Measurements from ENCODE around the gene MAPKAPK3.
A peak's percentile ranks its signal among the peaks of the same experiment; 100 is the strongest.

MAPKAPK3 gene

DNA sequence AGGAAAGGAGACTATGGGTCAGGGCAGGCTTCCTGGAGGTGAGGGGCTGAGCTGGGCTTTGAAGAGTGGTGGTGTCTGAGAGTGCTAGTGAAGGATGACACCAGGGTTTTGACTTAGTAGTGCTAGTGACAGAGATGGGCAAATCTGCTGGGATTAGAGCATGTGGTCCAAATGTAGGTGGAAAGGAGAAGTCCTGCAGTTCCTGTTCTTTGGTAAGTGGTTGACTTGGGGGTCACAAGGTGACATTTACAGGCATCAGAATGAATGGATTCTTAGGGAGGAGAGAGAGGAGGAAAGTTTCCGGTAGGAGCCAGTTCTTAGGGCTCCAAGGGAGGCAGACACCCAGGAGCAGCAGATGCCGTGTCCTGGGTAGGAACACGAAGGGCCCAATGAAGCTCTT is 57.0 kb downstream of the MAPKAPK3 start:
- no peak overlapping the region for H3K4me3 ChIP-seq (replicated peaks; ENCODE audit: low read depth, low read length)
- H3K27me3 ChIP-seq (replicated peaks; ENCODE audit: control insufficient read depth, insufficient read depth, low read length), result peaks cover 2% of the 10 kb centered on the region
- TF ChIP-seq, protein P1, sequence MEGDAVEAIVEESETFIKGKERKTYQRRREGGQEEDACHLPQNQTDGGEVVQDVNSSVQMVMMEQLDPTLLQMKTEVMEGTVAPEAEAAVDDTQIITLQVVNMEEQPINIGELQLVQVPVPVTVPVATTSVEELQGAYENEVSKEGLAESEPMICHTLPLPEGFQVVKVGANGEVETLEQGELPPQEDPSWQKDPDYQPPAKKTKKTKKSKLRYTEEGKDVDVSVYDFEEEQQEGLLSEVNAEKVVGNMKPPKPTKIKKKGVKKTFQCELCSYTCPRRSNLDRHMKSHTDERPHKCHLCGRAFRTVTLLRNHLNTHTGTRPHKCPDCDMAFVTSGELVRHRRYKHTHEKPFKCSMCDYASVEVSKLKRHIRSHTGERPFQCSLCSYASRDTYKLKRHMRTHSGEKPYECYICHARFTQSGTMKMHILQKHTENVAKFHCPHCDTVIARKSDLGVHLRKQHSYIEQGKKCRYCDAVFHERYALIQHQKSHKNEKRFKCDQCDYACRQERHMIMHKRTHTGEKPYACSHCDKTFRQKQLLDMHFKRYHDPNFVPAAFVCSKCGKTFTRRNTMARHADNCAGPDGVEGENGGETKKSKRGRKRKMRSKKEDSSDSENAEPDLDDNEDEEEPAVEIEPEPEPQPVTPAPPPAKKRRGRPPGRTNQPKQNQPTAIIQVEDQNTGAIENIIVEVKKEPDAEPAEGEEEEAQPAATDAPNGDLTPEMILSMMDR (IDR thresholded peaks at IDR 0.05; ENCODE audit: insufficient read depth, low read length, poor library complexity, severe bottlenecking), result no peak
- no peak for DNase-seq (ENCODE audit: extremely low read depth, insufficient read length)
- H3K36me3 ChIP-seq (ENCODE audit: control insufficient read depth, insufficient read depth, low read length), result no peaks in the 10 kb centered on the region

DNA sequence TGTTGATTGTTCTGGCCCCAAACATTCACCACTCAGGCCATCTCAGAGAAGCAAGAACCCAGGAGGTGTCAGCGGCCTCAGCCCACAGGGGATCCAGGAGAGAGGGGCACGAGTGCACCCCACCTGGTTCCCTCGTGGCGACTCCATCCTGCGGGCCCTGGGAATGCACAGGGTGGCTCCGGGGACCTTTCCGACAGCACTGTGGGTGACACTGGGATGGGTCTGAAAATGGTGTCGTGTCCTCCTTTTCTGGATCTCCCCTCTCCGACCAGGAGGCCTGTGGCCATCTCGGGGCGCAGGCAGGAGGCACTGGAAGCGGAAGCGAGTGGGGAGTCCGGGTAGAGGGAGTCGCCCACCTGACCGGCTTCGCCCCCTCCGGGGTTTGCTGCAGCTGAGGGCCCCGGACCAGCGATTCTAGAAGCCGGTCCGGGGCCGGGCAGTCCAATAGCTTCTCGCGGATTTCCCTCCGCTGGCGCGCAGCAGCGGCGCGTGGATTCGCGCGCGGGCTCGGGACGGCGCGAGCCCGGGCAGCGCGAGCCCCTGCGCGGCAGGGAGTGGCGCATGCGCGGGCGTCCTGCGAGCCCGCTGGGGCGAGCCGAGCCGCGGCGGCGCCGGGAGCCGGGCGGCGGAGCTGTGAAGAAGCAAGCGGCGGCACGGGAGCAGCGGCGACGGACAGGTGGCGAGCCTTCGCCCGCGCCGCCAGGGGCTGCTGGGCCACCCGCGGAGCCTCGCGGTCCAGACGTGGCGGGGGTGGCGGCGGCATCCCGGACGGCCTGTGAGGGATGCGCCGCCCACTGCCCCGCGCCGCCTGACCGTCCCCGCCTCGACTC is 57.6 kb downstream of the MAPKAPK3 start, which contains the start of gene DOCK3:
TSS of gene DOCK3 (plus strand) at position 579 of the 830 bp plus-strand sequence. CDS start 337 bp downstream, outside the sequence.
- DNase-seq (ENCODE audit: extremely low read depth, insufficient read length), result peak; percentile 54
- TF ChIP-seq, protein P1 (IDR thresholded peaks at IDR 0.05; ENCODE audit: insufficient read depth, low read length, poor library complexity, severe bottlenecking), result no peak
- H3K27me3 ChIP-seq (replicated peaks; ENCODE audit: control insufficient read depth, insufficient read depth, low read length), result peaks cover 2% of the 10 kb centered on the region
- no peak within 1 kb of the TSS for H3K4me3 ChIP-seq (replicated peaks; ENCODE audit: low read depth, low read length)
- H3K36me3 ChIP-seq (ENCODE audit: control insufficient read depth, insufficient read depth, low read length), result no peaks in the 10 kb centered on the region

DNA sequence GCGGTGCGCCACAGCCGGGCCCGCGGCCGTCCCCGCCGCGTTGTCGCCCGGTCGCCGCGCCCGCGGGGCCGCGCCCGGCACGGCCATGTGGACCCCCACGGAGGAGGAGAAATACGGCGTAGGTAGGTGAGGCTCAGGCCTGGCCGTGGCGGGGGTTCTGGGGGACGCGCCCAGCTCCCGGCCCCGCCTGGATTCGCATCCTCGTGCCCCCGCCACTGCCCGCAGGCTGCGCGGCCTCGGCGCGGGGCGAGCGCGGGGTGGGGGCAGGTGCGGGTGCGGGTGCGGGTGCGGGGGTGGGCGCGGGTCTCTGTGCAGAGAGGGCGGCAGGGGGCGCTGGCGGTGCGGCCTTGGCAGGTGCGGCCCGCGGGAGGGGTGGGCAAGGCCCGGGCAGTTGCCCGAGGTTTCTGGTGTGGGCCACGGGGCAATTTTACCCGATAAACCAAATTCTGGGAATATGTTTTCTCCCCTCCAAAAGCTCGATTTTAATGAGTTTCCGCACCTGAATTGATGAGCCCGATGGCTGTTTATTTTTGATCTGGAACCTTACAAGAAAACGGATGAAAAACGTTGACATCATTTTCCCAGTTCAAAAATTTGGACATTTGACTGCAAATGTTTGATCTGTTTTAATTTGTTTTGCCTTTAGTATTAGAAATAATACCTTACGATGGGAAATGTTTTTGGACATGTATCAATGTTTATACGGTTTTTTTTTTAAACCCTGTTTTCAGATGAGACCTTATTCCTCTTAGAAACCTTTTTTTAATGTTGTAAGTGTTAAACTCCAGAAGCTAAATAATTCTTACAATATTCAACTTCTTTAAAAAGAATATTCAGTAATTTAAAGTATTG is 58.5 kb downstream of the MAPKAPK3 start:
- DNase-seq (ENCODE audit: extremely low read depth, insufficient read length), result no peak
- peaks cover 2% of the 10 kb centered on the region for H3K27me3 ChIP-seq (replicated peaks; ENCODE audit: control insufficient read depth, insufficient read depth, low read length)

DNA sequence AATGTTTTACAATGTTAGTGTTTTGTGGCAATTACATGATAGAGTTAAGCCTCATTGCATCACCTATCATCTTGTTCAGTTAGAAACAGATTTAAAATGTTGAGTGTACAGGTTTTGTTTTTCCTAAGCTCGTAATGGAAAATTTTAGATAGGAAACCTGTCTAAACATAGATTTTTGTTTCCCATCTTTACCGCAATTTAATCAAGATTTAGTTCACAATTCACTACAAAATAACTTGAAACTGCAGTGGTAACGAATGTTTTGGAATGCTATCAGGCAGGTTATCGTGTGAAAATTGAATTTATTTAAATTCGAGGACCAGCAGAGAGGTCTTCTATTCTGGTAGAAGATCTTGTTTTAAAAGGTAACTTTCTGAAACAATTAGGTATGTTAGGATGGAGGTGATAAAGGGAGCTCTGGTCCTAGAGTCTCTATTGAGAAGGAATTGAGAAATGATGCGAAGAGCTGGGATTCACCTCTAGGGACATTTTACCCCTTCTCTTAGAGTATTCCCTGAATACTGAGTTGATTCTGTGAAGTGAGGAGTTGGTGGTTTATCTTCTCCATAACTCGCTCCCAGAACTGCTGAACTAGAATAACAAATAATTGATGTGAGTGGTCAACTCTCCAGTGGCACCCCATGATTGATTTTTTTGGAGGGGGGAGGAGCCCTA is 59.2 kb downstream of the MAPKAPK3 start:
- H3K4me3 ChIP-seq (replicated peaks; ENCODE audit: low read depth, low read length), result no peak overlapping the region

More for the DNA sequence above, 58.5 kb downstream of the MAPKAPK3 start:
- H3K4me3 ChIP-seq (replicated peaks; ENCODE audit: low read depth, low read length), result no peak overlapping the region
- TF ChIP-seq, protein P1 (IDR thresholded peaks at IDR 0.05; ENCODE audit: insufficient read depth, low read length, poor library complexity, severe bottlenecking), result peak; percentile 21
- H3K36me3 ChIP-seq (ENCODE audit: control insufficient read depth, insufficient read depth, low read length), result no peaks in the 10 kb centered on the region

More for the DNA sequence above, 59.2 kb downstream of the MAPKAPK3 start:
- TF ChIP-seq, protein P1 (IDR thresholded peaks at IDR 0.05; ENCODE audit: insufficient read depth, low read length, poor library complexity, severe bottlenecking), result no peak
- Histone ChIP-seq H3K36me3 (ENCODE audit: control insufficient read depth, insufficient read depth, low read length) (no peaks in the 10 kb centered on the region), H3K27me3 (replicated peaks; ENCODE audit: control insufficient read depth, insufficient read depth, low read length) (peaks cover 2% of the 10 kb centered on the region)
- DNase-seq (ENCODE audit: extremely low read depth, insufficient read length), result no peak
